ENCODE results near the gene ARHGAP23.

Gene ARHGAP23

DNA sequence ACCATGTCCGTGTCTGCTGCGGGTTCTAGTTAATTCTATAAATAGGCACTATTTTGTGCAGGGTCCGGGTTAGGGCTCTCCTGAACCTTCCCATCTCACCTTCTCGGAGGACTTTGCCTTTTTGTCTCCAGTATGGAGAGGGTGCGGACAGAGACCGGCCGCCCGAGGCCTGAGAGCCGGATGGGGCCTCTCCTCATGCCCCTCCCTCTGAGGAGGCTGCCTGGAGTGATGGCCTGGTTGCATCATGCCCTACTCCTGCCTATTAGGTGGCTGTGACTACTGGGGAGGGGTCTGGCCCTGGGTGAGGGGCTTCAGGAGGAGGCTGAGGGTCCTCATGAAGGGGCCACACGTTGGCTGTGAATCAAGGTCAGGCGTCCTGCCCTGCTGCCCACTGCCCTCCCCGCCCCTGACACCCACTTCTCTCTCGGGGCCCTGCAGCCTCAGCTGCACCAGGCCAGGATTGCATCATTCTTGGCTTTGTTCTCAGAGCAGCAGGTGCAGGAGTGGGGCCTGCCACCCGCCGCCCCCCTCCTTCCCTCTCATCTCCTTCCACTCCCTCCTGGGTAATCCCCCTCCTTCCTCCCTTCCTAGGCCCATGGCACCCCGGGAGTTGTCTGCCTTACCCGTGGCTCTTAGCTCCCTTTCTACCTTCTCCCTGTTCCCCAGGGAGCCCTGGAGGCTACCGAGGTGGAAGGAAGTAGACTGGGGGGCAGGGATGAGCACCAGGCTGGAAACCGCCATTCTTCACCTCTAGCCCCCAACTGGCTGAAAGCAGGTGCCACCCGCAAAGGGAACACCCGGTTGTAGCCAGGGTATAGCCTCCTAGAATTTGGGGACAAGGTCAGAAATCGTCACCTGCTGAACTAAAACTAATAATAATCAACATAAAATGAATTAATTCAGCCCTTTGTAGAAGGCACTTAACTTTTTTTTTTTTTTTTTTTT, 12.7 kb upstream of the ARHGAP23 start:
- DNase-seq, result peak; percentile 31
- in situ Hi-C loops (cut with HindIII; ENCODE audit: low pct_ligation_motif_present, low sequenced_read_pairs), result no loop called here

GRCh38 chr17:38416840-38417209, 11.4 kb upstream of the ARHGAP23 start:
- in situ Hi-C loops (cut with HindIII; ENCODE audit: low pct_ligation_motif_present, low sequenced_read_pairs), result no loop called here
- Histone ChIP-seq H3K36me3 (replicated peaks) (no peaks in the 10 kb centered on the region), H3K27me3 (replicated peaks) (peaks cover 14% of the 10 kb centered on the region), H3K4me3 (ENCODE audit: low read depth, low read length) (no peak overlapping the region), H3K27ac (no peak overlapping the region)
- no peak for DNase-seq
- TF ChIP-seq, protein P1, sequence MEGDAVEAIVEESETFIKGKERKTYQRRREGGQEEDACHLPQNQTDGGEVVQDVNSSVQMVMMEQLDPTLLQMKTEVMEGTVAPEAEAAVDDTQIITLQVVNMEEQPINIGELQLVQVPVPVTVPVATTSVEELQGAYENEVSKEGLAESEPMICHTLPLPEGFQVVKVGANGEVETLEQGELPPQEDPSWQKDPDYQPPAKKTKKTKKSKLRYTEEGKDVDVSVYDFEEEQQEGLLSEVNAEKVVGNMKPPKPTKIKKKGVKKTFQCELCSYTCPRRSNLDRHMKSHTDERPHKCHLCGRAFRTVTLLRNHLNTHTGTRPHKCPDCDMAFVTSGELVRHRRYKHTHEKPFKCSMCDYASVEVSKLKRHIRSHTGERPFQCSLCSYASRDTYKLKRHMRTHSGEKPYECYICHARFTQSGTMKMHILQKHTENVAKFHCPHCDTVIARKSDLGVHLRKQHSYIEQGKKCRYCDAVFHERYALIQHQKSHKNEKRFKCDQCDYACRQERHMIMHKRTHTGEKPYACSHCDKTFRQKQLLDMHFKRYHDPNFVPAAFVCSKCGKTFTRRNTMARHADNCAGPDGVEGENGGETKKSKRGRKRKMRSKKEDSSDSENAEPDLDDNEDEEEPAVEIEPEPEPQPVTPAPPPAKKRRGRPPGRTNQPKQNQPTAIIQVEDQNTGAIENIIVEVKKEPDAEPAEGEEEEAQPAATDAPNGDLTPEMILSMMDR (IDR thresholded peaks at IDR 0.05; ENCODE audit: low read depth, low read length, missing control alignments), result no peak

More for the DNA sequence above, 12.7 kb upstream of the ARHGAP23 start:
- Histone ChIP-seq H3K36me3 (replicated peaks) (no peaks in the 10 kb centered on the region), H3K4me3 (ENCODE audit: low read depth, low read length) (peak overlapping the region; percentile 39), H3K27me3 (replicated peaks) (peaks cover 14% of the 10 kb centered on the region), H3K27ac (no peak overlapping the region)
- TF ChIP-seq, protein P1 (IDR thresholded peaks at IDR 0.05; ENCODE audit: low read depth, low read length, missing control alignments), result no peak

GRCh38 chr17:38417210-38417951, 10.9 kb upstream of the ARHGAP23 start:
- H3K27me3 ChIP-seq (replicated peaks), result peaks cover 14% of the 10 kb centered on the region
- in situ Hi-C loops (cut with HindIII; ENCODE audit: low pct_ligation_motif_present, low sequenced_read_pairs), result no loop called here

GRCh38 chr17:38418062-38418692, 10.1 kb upstream of the ARHGAP23 start:
- TF ChIP-seq, protein P1 (IDR thresholded peaks at IDR 0.05; ENCODE audit: low read depth, low read length, missing control alignments), result no peak
- in situ Hi-C loops (cut with HindIII; ENCODE audit: low pct_ligation_motif_present, low sequenced_read_pairs), result no loop called here
- no peak for DNase-seq
- H3K4me3 ChIP-seq (ENCODE audit: low read depth, low read length), result no peak overlapping the region
- no peaks in the 10 kb centered on the region for H3K36me3 ChIP-seq (replicated peaks)
- no peak overlapping the region for H3K27ac ChIP-seq
- peaks cover 14% of the 10 kb centered on the region for H3K27me3 ChIP-seq (replicated peaks)

More at GRCh38 chr17:38417210-38417951, 10.9 kb upstream of the ARHGAP23 start:
- no peak overlapping the region for H3K27ac ChIP-seq
- TF ChIP-seq, protein P1 (IDR thresholded peaks at IDR 0.05; ENCODE audit: low read depth, low read length, missing control alignments), result no peak
- no peaks in the 10 kb centered on the region for H3K36me3 ChIP-seq (replicated peaks)
- H3K4me3 ChIP-seq (ENCODE audit: low read depth, low read length), result no peak overlapping the region
- DNase-seq, result no peak

DNA sequence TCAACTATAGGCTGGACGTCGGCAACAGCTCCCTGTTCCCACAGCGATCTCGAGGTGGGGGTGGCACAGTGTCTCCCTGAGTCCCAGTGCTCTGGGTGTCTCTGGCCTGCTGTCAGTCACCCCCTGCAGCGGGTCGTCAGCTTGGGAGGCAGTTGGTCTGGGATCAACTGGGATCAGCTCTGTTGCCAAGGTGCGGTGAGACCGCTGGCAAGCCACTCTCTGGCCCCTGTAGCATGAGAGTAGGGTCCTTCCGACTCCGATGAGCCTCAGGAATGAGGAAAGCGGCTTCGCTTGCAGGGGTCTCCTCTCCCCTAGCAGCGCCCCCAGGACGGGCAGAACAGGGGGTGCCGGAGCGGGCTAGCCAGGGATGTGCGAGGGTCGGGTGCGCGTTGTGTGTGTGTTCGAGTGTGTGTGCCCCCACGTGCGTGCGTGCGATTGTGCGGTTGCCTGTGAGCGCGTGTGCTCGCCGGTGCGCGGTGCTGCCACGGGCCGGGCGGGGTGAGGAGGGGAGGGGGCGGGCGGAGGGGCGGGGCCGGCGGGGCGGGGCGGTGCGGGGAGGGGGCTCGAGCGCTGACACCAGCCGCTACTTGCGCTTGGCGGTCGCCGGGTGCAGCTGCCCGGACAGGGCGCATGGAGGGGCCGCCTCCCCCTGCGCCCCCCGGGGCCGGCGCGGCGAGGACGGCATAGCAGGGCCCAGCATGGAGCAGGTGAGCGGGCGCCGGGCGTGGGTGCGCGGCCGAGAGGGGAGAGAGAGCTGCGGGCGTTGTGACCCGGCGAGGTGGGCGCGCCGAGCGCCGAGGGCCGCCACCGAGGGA, 9.4 kb upstream of the ARHGAP23 start:
- in situ Hi-C loops (cut with HindIII; ENCODE audit: low pct_ligation_motif_present, low sequenced_read_pairs), result no loop called here
- peaks cover 14% of the 10 kb centered on the region for H3K27me3 ChIP-seq (replicated peaks)
- H3K36me3 ChIP-seq (replicated peaks), result no peaks in the 10 kb centered on the region
- H3K4me3 ChIP-seq (ENCODE audit: low read depth, low read length), result peak overlapping the region; percentile 30
- H3K27ac ChIP-seq, result no peak overlapping the region
- TF ChIP-seq, protein P1 (IDR thresholded peaks at IDR 0.05; ENCODE audit: low read depth, low read length, missing control alignments), result no peak
- no peak for DNase-seq
